Fibroblast of skin of right quadriceps (primary cell): ENCODE data around the gene GALNT9.
A peak's percentile ranks its signal among the peaks of the same experiment; 100 is the strongest.
"Not testable (repeated sequence)": the region's sequence is repeated elsewhere in the genome, so short reads cannot be mapped to it uniquely, and the experiment has no call there.

Source experiments
- DNase-seq: peaks from one replicate; pipeline ENCODE4 v3.0.0-alpha.2; 2013

Gene GALNT9

GRCh38 chr12:132263451-132264049 is 65.8 kb downstream of the GALNT9 start:
- no peak for DNase-seq

DNA sequence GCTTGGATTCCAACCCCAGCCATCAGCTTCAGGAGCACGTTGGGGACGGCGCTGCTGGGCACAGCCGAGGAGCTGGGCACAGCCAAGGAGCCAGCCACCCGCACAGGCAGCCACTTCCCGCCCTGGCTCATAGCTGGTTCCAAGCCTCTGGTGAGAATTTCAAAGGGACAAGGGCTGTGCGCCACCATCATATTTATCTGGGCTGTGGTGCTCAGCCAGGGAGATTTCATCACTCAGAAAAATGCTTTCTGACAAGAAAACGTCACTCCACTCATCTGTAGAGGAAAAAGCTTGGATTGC is 66.4 kb downstream of the GALNT9 start:
- no peak for DNase-seq

DNA sequence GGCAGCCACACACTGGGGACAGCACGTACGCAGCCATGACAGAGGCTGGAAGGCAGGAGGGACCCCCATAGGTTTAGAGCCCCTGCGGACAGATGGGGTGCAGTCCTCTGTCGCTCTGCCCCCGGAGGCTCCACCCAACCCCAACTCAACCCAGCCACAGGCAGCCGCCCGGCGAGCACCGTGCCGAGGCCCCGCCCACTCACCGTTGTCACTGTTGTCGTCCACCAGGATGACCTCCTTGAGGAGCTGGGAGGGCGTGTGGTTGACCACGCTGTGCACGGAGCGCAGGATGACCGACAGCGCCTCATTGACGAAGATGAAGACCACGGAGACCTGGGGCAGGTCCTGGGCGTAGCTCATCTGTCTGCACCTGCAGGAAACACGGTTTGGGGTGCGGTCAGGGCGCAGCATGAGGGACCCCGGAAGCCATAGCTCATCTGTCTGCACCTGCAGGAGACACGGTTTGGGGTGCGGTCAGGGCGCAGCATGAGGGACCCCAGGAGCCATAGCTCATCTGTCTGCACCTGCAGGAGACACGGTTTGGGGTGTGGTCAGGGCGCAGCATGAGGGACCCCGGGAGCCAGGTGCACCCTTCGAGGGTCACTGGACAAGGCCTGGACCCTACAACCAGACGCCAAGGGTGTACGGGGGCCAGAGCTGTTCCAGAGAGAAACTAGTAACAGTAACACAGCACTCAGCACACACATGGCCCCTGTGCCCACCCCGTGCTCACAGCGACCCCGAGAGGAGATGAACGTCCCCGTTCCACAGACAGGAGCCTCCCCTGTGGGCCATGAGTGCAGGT is 66.9 kb downstream of the GALNT9 start:
- no peak for DNase-seq

DNA sequence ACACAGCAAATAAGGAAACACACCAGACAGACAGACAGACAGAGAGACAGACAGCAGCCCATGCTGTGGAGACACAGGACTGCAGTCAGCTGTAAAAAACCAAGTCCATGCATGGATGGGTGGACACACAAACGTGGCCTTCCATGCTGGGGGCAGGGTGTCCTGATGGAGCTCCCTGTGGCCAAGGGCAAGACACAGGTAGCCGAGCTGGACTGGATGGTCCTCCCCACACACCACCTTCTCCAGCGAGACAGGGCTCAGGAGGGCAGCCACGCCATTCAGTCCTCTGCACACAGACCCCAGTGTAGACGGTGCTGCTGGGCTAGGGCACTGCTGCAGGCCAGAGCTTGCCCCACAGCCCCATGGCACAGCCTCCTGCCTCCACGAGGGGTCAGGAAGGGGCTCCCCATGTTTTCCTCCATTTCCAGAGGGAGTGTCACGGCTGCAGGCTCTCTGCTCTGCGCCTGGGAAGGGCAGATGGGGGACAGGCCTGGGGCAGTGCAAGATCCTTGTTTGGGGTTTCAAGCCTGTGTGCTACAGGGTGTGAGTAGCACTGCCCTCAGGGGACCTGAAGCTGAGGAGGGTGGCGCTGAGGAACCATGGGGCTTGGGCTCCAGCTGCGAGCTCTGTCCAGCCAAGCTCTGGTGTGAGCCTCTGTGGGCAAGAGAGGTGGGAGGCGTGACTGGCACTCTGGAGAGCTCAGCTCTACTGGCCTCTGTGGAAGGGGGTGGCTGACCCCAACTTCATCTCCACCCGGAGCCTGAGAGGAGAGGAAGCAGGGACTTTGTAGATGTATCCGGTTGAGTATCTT is 67.9 kb downstream of the GALNT9 start:
- no peak for DNase-seq

- DNase-seq = no peak
Observed at GRCh38 chr12:132260721-132261120, 68.7 kb downstream of the GALNT9 start.

- DNase-seq = no peak
Observed at GRCh38 chr12:132259872-132260695, 69.3 kb downstream of the GALNT9 start.

DNA sequence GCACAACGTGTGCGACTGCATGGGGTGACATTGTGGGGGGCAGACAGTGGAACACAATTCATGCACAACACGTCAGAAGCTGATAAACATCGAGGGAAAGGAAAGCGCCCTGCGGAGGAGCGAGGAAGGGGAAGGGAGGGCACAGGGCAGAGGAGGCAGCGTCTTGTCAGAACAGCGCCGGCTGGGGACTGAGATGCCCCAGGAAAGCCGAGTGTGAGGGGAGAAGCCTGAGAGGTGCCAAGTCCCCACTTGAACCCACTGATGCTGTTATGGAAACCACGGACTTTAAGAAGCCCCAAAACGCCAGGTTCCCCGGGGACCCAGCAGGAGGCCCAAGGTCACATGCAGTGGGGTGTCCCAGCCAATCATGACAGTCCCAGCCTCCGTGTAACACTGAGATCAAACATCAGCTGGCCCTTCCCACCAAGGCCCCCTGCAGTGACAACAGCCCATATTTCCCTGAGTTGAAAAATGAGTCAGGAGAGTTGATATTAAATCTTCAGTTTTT is 70.0 kb downstream of the GALNT9 start:
- DNase-seq = peak; percentile 54

- DNase-seq = no peak
Observed at GRCh38 chr12:132258543-132258942, 70.8 kb downstream of the GALNT9 start.

GRCh38 chr12:132257955-132258490 is 71.4 kb downstream of the GALNT9 start:
- DNase-seq = no peak

GRCh38 chr12:132257206-132257954 is 72.0 kb downstream of the GALNT9 start:
- no peak for DNase-seq

- DNase-seq = no peak
Observed at GRCh38 chr12:132256646-132257045, 72.7 kb downstream of the GALNT9 start.

GRCh38 chr12:132255642-132256041 is 73.7 kb downstream of the GALNT9 start:
- no peak for DNase-seq

GRCh38 chr12:132253698-132254480 is 75.5 kb downstream of the GALNT9 start:
- no peak for DNase-seq

DNA sequence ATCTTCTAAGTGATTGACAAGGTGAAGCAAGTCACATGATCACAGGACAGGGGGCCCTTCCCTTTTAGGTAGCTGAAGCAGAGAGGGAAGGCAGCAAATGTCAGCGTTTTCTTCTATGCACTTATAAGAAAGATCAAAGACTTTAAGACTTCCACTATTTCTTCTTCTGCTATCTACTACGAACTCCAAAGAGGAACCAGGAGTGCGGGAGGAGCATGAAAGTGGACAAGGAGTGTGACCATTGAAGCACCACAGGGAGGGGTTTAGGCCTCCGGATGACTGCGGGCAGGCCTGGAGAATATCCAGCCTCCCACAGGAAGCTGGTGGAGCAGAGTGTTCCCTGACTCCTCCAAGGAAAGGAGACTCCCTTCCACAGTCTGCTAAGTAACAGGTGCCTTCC is 76.4 kb downstream of the GALNT9 start:
- DNase-seq = not testable (repeated sequence)

DNA sequence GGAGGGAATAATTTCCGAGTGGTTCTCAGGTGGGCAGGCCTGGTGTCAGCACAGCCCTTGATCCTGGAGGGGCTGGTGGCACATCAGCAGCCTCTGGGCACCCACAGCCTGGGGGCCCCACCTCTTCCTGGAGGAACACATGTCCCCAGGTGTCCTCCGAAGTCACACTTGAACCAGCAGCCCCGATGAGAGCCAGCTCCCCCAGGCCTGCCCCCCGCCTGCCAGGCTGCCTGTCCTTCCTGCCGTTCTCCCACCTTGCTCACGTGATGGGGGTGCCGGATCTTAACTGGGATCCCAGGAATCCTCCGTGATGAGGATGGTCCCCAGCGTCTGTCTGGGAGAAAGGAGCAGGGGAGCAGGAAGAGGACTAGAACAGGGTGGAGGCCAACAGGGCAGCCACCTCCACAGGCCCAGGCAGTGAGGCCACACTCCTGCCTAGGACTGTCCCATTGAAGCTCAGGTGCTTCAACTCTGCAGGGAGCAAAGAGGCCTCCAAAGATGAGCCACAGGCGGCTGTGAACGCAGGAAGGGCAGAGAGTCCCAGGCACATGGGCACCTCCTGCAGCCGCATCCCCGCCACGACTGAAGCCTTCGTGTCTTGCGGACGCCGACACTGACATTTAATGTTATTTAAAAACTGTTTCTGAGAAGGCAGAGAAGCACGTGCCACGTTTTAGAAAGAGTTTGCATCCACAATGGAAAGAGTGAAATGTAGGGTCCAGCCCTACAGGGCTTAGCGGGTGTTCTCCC is 77.5 kb downstream of the GALNT9 start:
- no peak for DNase-seq

- DNase-seq = no peak
Observed at GRCh38 chr12:132251310-132251709, 78.1 kb downstream of the GALNT9 start.

DNA sequence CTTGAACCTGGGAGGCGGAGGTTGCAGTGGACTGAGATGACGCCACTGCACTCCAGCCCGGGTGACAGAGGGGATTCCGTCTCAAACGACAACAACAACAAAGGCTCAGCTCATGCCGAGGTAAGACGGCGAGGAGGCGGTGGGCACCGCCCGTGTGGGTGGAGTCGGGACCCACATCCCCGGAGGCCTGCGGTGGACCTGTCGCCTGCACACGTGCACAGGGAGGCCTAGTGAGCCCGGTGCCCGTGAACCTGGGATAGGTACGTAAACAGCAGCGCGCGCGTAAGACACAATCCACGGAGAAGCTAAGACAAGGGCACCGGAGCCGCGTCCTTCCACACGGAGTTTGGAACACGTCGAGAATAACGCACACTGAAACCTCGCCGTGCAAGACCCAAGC is 78.7 kb downstream of the GALNT9 start:
- DNase-seq = no peak

DNA sequence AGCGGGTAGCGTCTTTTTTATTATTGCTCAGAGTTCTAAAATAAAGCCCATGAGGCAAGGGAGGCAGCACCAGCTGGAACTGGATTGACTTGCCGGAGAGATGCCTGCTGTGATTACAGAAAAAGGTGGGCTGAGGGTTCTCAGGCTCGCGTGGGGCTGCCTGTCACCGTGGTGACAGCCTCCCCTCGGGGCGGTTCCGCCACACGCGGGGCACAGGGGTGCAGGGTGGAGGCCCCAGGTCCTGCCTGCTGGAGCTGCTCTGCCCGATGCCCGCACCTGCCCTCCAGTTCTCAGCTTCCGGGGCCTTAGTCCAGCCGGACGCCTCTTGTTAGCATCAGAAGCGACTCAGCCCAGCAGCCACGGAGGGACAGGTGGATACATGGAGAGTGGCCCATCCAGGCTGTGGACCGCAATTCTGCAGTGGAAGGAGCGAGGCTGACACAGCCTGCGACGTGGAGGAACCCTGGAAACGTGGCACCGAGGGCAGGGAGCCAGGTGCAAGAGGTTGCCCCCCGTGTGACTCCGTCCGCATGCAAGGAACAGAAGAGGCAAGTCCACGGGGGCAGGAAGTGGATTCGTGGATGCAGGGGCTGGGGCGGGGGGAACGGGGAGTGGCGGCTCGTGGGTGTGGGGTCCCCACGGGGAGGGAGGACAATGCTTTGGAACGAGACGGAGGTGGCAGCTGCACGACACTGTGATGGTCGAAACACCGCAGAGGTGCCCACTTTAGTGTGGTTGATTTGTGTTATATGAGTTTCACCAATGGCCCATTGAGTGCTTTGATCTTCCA is 79.5 kb downstream of the GALNT9 start:
- DNase-seq = no peak

DNA sequence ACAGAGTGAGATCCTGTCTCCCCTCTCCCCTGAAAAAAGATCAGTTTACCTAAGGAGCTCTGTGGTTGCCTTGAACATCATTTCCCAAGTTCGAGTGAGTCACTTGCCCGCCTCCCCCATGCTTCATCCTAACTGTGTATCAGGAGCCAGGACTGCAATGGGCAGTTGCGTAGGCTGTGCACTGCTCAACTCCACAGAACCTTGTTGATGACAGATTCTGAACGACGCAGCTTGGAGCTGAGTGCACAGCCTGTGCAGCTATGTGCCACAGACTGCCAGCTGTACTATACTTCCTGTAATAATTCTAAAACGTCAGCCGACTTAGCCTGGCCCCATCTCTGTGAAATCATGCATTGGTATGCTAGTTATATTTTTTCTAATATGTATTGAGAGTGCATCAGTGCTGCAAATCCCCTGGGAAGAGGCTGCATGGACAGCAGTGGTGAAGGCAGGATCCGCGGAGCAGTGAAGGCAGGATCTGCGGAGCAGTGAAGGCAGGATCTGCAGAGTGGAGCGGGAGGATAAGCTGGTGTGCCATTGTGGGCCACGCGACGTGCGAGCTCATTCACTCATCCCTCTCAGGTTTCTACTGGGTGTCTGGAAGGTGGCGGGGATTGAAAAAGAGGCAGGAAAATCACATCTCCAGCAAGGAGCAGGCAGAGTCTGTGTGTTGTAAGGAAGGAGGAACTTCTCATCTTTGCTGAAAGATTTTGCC is 80.8 kb downstream of the GALNT9 start:
- peak; percentile 49 for DNase-seq
